PC-3 (cell line): Measurements from ENCODE around the gene ASB18. TPM values are rescaled to one million over a fixed set of nuclear protein-coding genes. Genes with fewer than 3 reads are reported as not detected.

Source experiments
- ATAC-seq: fragments of 200-7000 bp; cut with Tn5 transposase; 2 replicates; pipeline ENCODE4 v1.9.1; 2020; ENCODE audit warnings: mild to moderate bottlenecking, moderate library complexity
- BruUV-seq: library from RNA; stranded (reverse); fragments of 400-500 nt; replicated peaks from 2 replicates; lab custom pipeline; 2021; lab: Mats Ljungman, UMichigan
- CTCF ChIA-PET: fragments of 300-600 bp; sonication (Branson Sonifier 250); formaldehyde crosslinking; loops from one replicate; lab custom pipeline; 2022; ENCODE audit warnings: antibody characterized with exemption; lab: Charles Lee
- POLR2A ChIA-PET: fragments of 300-600 bp; sonication (Branson Sonifier 250); formaldehyde crosslinking; loops from one replicate; lab custom pipeline; 2022; ENCODE audit warnings: antibody characterized with exemption; ENCODE audit not compliant: unreplicated experiment; lab: Charles Lee
- DNase-seq: peaks from one replicate; pipeline ENCODE4 v3.0.0-alpha.2; 2015
- H2AFZ ChIP-seq: fragments of 300-600 bp; sonication (generic); 2 replicates; pipeline ENCODE4 v1.6.0; 2016; ENCODE audit warnings: antibody characterized with exemption, low read length
- H3F3A ChIP-seq: fragments of 300-600 bp; sonication (generic); one replicate; pipeline ENCODE4 v1.6.0; 2017; ENCODE audit warnings: antibody characterized with exemption, low read length, control low read depth, mild to moderate bottlenecking; ENCODE audit not compliant: unreplicated experiment
- H3K27ac ChIP-seq: fragments of 300-600 bp; sonication (generic); 2 replicates; pipeline ENCODE4 v1.5.1; 2016; ENCODE audit warnings: mild to moderate bottlenecking, low read length
- H3K27me3 ChIP-seq: fragments of 300-600 bp; sonication (generic); 2 replicates; pipeline ENCODE4 v1.6.1; 2016; ENCODE audit warnings: low read length, mixed read lengths
- H3K36me3 ChIP-seq: fragments of 300-600 bp; sonication (generic); 2 replicates; pipeline ENCODE4 v1.6.1; 2016; ENCODE audit warnings: low read depth, mixed run types, low read length, mixed read lengths
- H3K4me1 ChIP-seq: fragments of 300-600 bp; sonication (generic); 2 replicates; pipeline ENCODE4 v1.5.1; 2016; ENCODE audit warnings: low read length; ENCODE audit not compliant: insufficient read depth
- H3K4me2 ChIP-seq: fragments of 300-600 bp; sonication (generic); 2 replicates; pipeline ENCODE4 v1.6.0; 2016; ENCODE audit warnings: low read length
- H3K4me3 ChIP-seq: fragments of 300-600 bp; sonication (generic); 2 replicates; pipeline ENCODE4 v1.5.1; 2016; ENCODE audit warnings: mild to moderate bottlenecking, low read length, mixed read lengths
- H3K79me2 ChIP-seq: fragments of 300-600 bp; sonication (generic); 2 replicates; pipeline ENCODE4 v1.6.1; 2017; ENCODE audit warnings: low read length, mixed read lengths
- H3K9ac ChIP-seq: fragments of 300-600 bp; sonication (generic); 2 replicates; pipeline ENCODE4 v1.6.0; 2016; ENCODE audit warnings: mild to moderate bottlenecking, low read length
- H3K9me2 ChIP-seq: fragments of 300-600 bp; sonication (generic); replicated peaks from 2 replicates; pipeline ENCODE4 v1.6.1; 2016; ENCODE audit warnings: mixed run types, low read length, mixed read lengths
- H3K9me3 ChIP-seq: fragments of 300-600 bp; sonication (generic); 2 replicates; pipeline ENCODE4 v1.6.1; 2016; ENCODE audit warnings: low read length, mixed read lengths
- H4K20me1 ChIP-seq: fragments of 300-600 bp; sonication (generic); 2 replicates; pipeline ENCODE4 v1.6.1; 2016; ENCODE audit warnings: low read length, mixed read lengths
- CTCF ChIP-seq: fragments of 300-600 bp; sonication (generic); conservative IDR thresholded peaks from 2 replicates; pipeline ENCODE4 v1.5.1; 2017; ENCODE audit warnings: antibody characterized with exemption, low read depth, mild to moderate bottlenecking, low read length
- EZH2 ChIP-seq: fragments of 300-600 bp; sonication (generic); IDR thresholded peaks from one replicate; pipeline ENCODE4 v1.6.1; 2017; ENCODE audit warnings: antibody characterized with exemption, mild to moderate bottlenecking, low read length; ENCODE audit not compliant: unreplicated experiment
- EZH2phosphoT487 ChIP-seq: fragments of 300-600 bp; sonication (generic); IDR thresholded peaks from 2 replicates; pipeline ENCODE4 v1.6.1; 2018; ENCODE audit warnings: mild to moderate bottlenecking, antibody characterized with exemption, low read length, borderline replicate concordance
- intact Hi-C: fragments of 100-400 bp; cut with micrococcal nuclease; formaldehyde crosslinking; loops from 2 replicates; pipeline ENCODE4 v1.9.0; 2023
- total RNA-seq: library from RNA; depleted of rRNA; stranded (reverse); fragments of >200 nt; gene quantifications from 2 replicates; pipeline ENCODE4 v1.2.3, GENCODE V29; 2014

Gene ASB18
- total RNA-seq, 1 experiment from 2014 or later, result 0.15 TPM

- intact Hi-C loops, result no loop called here
- no peaks in the 10 kb centered on the region for H3K79me2 ChIP-seq
- H3K27me3 ChIP-seq, result no peaks in the 10 kb centered on the region
- no peak for DNase-seq
- ChIA-PET CTCF (no interaction called here), POLR2A (no interaction called here)
- H3K9ac ChIP-seq, result no peak overlapping the region
- TF ChIP-seq CTCF (no peak), EZH2phosphoT487 (no peak), EZH2 (no peak)
- no peaks in the 10 kb centered on the region for H3K9me2 ChIP-seq
- no peak overlapping the region for H2AFZ ChIP-seq
- no peaks in the 10 kb centered on the region for H3K9me3 ChIP-seq
- ATAC-seq, result no peak
- no peaks in the 10 kb centered on the region for H3F3A ChIP-seq
- H3K4me3 ChIP-seq, result no peak overlapping the region
- H3K27ac ChIP-seq, result no peak overlapping the region
- no peaks in the 10 kb centered on the region for H3K4me1 ChIP-seq
- no TSS peak for BruUV-seq
- H3K36me3 ChIP-seq, result no peaks in the 10 kb centered on the region
- no peak overlapping the region for H3K4me2 ChIP-seq
- H4K20me1 ChIP-seq, result no peaks in the 10 kb centered on the region
Measured at GRCh38 chr2:236204953-236205352, 59.3 kb downstream of the ASB18 start.

- Histone ChIP-seq H3F3A (no peaks in the 10 kb centered on the region), H2AFZ (no peak overlapping the region), H3K9me3 (no peaks in the 10 kb centered on the region), H3K27ac (no peak overlapping the region), H3K9ac (no peak overlapping the region), H3K79me2 (no peaks in the 10 kb centered on the region), H3K27me3 (no peaks in the 10 kb centered on the region), H4K20me1 (no peaks in the 10 kb centered on the region), H3K4me3 (no peak overlapping the region), H3K4me1 (no peaks in the 10 kb centered on the region), H3K9me2 (no peaks in the 10 kb centered on the region), H3K36me3 (no peaks in the 10 kb centered on the region), H3K4me2 (no peak overlapping the region)
- ATAC-seq (no peak), DNase-seq (no peak)
- ChIA-PET POLR2A (interaction anchor here (0.7 kb wide), 1 partner anchor 336 kb away, joined by 3 read pairs; no protein-coding TSS in a partner anchor), CTCF (no interaction called here)
- BruUV-seq, result no TSS peak
- TF ChIP-seq CTCF (no peak), EZH2 (no peak), EZH2phosphoT487 (no peak)
- intact Hi-C loops, result no loop called here
Measured at GRCh38 chr2:236200378-236200777, 63.8 kb downstream of the ASB18 start.

GRCh38 chr2:236196366-236196765 is 67.8 kb downstream of the ASB18 start:
- Histone ChIP-seq H3K27me3 (no peaks in the 10 kb centered on the region), H3K27ac (no peak overlapping the region), H3K36me3 (no peaks in the 10 kb centered on the region), H4K20me1 (no peaks in the 10 kb centered on the region), H3K9ac (no peak overlapping the region), H3K4me3 (no peak overlapping the region), H3K79me2 (no peaks in the 10 kb centered on the region), H3K9me3 (no peaks in the 10 kb centered on the region), H3K4me2 (no peak overlapping the region), H3K9me2 (no peaks in the 10 kb centered on the region), H3K4me1 (no peaks in the 10 kb centered on the region), H3F3A (no peaks in the 10 kb centered on the region), H2AFZ (no peak overlapping the region)
- TF ChIP-seq CTCF (no peak), EZH2 (no peak), EZH2phosphoT487 (no peak)
- ATAC-seq (no peak), DNase-seq (no peak)
- POLR2A ChIA-PET, result no interaction called here
- intact Hi-C loops, result no loop called here
- CTCF ChIA-PET, result interaction anchor here (0.5 kb wide), 1 partner anchor 329 kb away, joined by 3 read pairs; no protein-coding TSS in a partner anchor
- BruUV-seq, result no TSS peak
